DND-41 (cell line): ENCODE measurements around the gene AKR1A1.
A peak's percentile ranks its signal among the peaks of the same experiment; 100 is the strongest.

Experiments
- ATAC-seq: fragments of 200-7000 bp; cut with Tn5 transposase; 3 replicates; pipeline ENCODE4 v1.9.1; 2021; ENCODE audit warnings: low read depth; ENCODE audit not compliant: insufficient read depth
- DNase-seq: peaks from one replicate; pipeline ENCODE4 v3.0.0-alpha.2; 2020
- H2AFZ ChIP-seq: 2 replicates; pipeline ENCODE4 v1.6.0; 2012; ENCODE audit warnings: low read depth, low read length
- H3K27ac ChIP-seq: 2 replicates; pipeline ENCODE4 v1.5.1; 2012; ENCODE audit warnings: low read length, inconsistent platforms
- H3K27me3 ChIP-seq: fragments of 200-600 bp; sonication (generic); 2 replicates; pipeline ENCODE4 v1.6.0; 2012; ENCODE audit warnings: low read length, mild to moderate bottlenecking, inconsistent platforms; ENCODE audit not compliant: insufficient read depth, poor library complexity
- H3K36me3 ChIP-seq: 2 replicates; pipeline ENCODE4 v1.5.1; 2012; ENCODE audit warnings: low read length, inconsistent platforms; ENCODE audit not compliant: insufficient read depth
- H3K4me1 ChIP-seq: 2 replicates; pipeline ENCODE4 v1.5.1; 2012; ENCODE audit warnings: mild to moderate bottlenecking, low read length; ENCODE audit not compliant: insufficient read depth
- H3K4me2 ChIP-seq: 2 replicates; pipeline ENCODE4 v1.6.0; 2012; ENCODE audit warnings: mild to moderate bottlenecking, moderate library complexity, low read length, inconsistent platforms; ENCODE audit not compliant: insufficient read depth
- H3K4me3 ChIP-seq, 2 experiments: fragments of 200-600 bp in 1 of 2; shearing (Covaris generic) in 1 of 2; 2 replicates each; pipeline ENCODE4 v1.5.1; 2012 to 2016; ENCODE audit warnings: inconsistent platforms in 2 of 2, low read length in 2 of 2, mild to moderate bottlenecking in 2 of 2, low read depth in 1 of 2, moderate library complexity in 1 of 2
- H3K79me2 ChIP-seq: 2 replicates; pipeline ENCODE4 v1.6.0; 2012; ENCODE audit warnings: low read length, inconsistent platforms; ENCODE audit not compliant: insufficient read depth
- H3K9ac ChIP-seq: 2 replicates; pipeline ENCODE4 v1.6.0; 2012; ENCODE audit warnings: low read depth, mild to moderate bottlenecking, inconsistent platforms, low read length, moderate library complexity
- H3K9me3 ChIP-seq: 2 replicates; pipeline ENCODE4 v1.5.1; 2012; ENCODE audit warnings: low read length, moderate library complexity, mild to moderate bottlenecking, inconsistent platforms; ENCODE audit not compliant: insufficient read depth, severe bottlenecking
- H4K20me1 ChIP-seq: 2 replicates; pipeline ENCODE4 v1.6.0; 2012; ENCODE audit warnings: low read length; ENCODE audit not compliant: insufficient read depth
- CTCF ChIP-seq: IDR thresholded peaks from 2 replicates; pipeline ENCODE4 v1.5.1; 2012; ENCODE audit warnings: borderline replicate concordance, low read length, moderate library complexity, mild to moderate bottlenecking; ENCODE audit not compliant: poor library complexity, severe bottlenecking; ENCODE audit errors: extremely low read depth
- EZH2 ChIP-seq: IDR thresholded peaks from 3 replicates; pipeline ENCODE4 v1.6.1; 2012; ENCODE audit warnings: borderline replicate concordance, low read depth, mild to moderate bottlenecking, moderate library complexity, low read length, inconsistent platforms; ENCODE audit not compliant: severe bottlenecking

Gene AKR1A1

GRCh38 chr1:45535988-45536766 is 14.4 kb upstream of the AKR1A1 start:
- Histone ChIP-seq H3K4me1 (no peaks in the 10 kb centered on the region), H3K79me2 (no peaks in the 10 kb centered on the region), H3K27ac (no peak overlapping the region), H2AFZ (no peak overlapping the region), H3K9ac (no peak overlapping the region), H3K4me2 (no peak overlapping the region), H3K4me3 (no peak overlapping the region), H3K36me3 (no peaks in the 10 kb centered on the region), H4K20me1 (no peaks in the 10 kb centered on the region), H3K9me3 (no peaks in the 10 kb centered on the region), H3K27me3 (no peaks in the 10 kb centered on the region)
- DNase-seq, result no peak
- TF ChIP-seq EZH2, result no peak
- TF ChIP-seq CTCF, result no peak
- 0 out of 3 replicates have a peak, but pooled peaks have one; percentile 44 for ATAC-seq

- Histone ChIP-seq H2AFZ (no peak overlapping the region), H3K27ac (no peak overlapping the region), H3K9me3 (no peaks in the 10 kb centered on the region), H3K79me2 (no peaks in the 10 kb centered on the region), H3K4me1 (no peaks in the 10 kb centered on the region), H3K4me2 (no peak overlapping the region), H3K36me3 (no peaks in the 10 kb centered on the region), H3K27me3 (no peaks in the 10 kb centered on the region), H3K9ac (no peak overlapping the region), H3K4me3 (no peak overlapping the region), H4K20me1 (no peaks in the 10 kb centered on the region)
- DNase-seq (no peak), ATAC-seq (no peak)
- TF ChIP-seq CTCF (no peak), EZH2 (no peak)
Measured at GRCh38 chr1:45536886-45537285, 13.7 kb upstream of the AKR1A1 start.

GRCh38 chr1:45541193-45541592 is 9.4 kb upstream of the AKR1A1 start:
- peaks cover 24% of the 10 kb centered on the region for H3K4me1 ChIP-seq
- no peak overlapping the region for H3K4me2 ChIP-seq
- no peaks in the 10 kb centered on the region for H3K9me3 ChIP-seq
- no peak overlapping the region for H3K9ac ChIP-seq
- no peaks in the 10 kb centered on the region for H3K79me2 ChIP-seq
- H3K27ac ChIP-seq, result no peak overlapping the region
- H3K27me3 ChIP-seq, result no peaks in the 10 kb centered on the region
- H3K36me3 ChIP-seq, result no peaks in the 10 kb centered on the region
- DNase-seq (no peak), ATAC-seq (no peak)
- no peak overlapping the region for H3K4me3 ChIP-seq
- TF ChIP-seq CTCF (no peak), EZH2 (no peak)
- no peak overlapping the region for H2AFZ ChIP-seq
- H4K20me1 ChIP-seq, result no peaks in the 10 kb centered on the region
